HG03097 (cell line): ENCODE data around the gene TERT.
"Not testable (repeated sequence)": the region's sequence is repeated elsewhere in the genome, so short reads cannot be mapped to it uniquely, and the experiment has no call there.

ENCODE experiments used
- ATAC-seq: cut with Tn5 transposase; IDR thresholded peaks from one replicate; pipeline ENCODE4 v1.9.1; 2021; ENCODE audit not compliant: unreplicated experiment, low FRiP score

TERT gene

GRCh38 chr5:1243487-1244130 lies 51.3 kb downstream of the TERT start:
- no peak for ATAC-seq

GRCh38 chr5:1242733-1243486 lies 52.0 kb downstream of the TERT start:
- ATAC-seq: no peak

- ATAC-seq: no peak
These were observed 53.3 kb downstream of the TERT start for GRCh38 chr5:1241509-1242080.

- no peak for ATAC-seq
These were observed 54.2 kb downstream of the TERT start for GRCh38 chr5:1240496-1241260.

- no peak for ATAC-seq
These were observed 55.2 kb downstream of the TERT start for GRCh38 chr5:1239505-1240251.

- ATAC-seq: no peak
These were observed 59.0 kb downstream of the TERT start for GRCh38 chr5:1235838-1236237.

- no peak for ATAC-seq
These were observed 59.5 kb downstream of the TERT start for GRCh38 chr5:1235379-1235778.

- ATAC-seq: no peak
These were observed 62.1 kb downstream of the TERT start for GRCh38 chr5:1232780-1233179.

- ATAC-seq: no peak
These were observed 63.4 kb downstream of the TERT start for GRCh38 chr5:1231354-1231905.

- ATAC-seq: no peak
These were observed 64.3 kb downstream of the TERT start for GRCh38 chr5:1230551-1230950.

GRCh38 chr5:1229822-1230221 lies 65.0 kb downstream of the TERT start:
- ATAC-seq: no peak

- not testable (repeated sequence) for ATAC-seq
These were observed 65.8 kb downstream of the TERT start for GRCh38 chr5:1229023-1229422.

GRCh38 chr5:1228120-1228519 lies 66.7 kb downstream of the TERT start:
- no peak for ATAC-seq

GRCh38 chr5:1227667-1228066 lies 67.2 kb downstream of the TERT start:
- ATAC-seq: no peak

- no peak for ATAC-seq
These were observed 67.9 kb downstream of the TERT start for GRCh38 chr5:1226839-1227581.

GRCh38 chr5:1226231-1226630 lies 68.6 kb downstream of the TERT start:
- no peak for ATAC-seq

GRCh38 chr5:1225081-1225480 lies 69.8 kb downstream of the TERT start, which contains the start of gene SLC6A18:
Gene SLC6A18, plus strand, starts transcription at chr5:1225381. Its CDS starts 97 bp downstream, at chr5:1225478.
- ATAC-seq: no peak

GRCh38 chr5:1224631-1225030 lies 70.2 kb downstream of the TERT start:
- ATAC-seq: no peak

- ATAC-seq: no peak
These were observed 71.6 kb downstream of the TERT start for GRCh38 chr5:1223278-1223670.
